Duodenal mucosa (tissue), 2 donors: Measurements from ENCODE around the gene PTGIR.

Experiments used
- H3K27ac ChIP-seq: one replicate; pipeline ENCODE4 v1.7.0; 2013; ENCODE audit warnings: low read depth, low read length
- H3K27me3 ChIP-seq, 2 donors: one replicate each; pipeline ENCODE4 v1.7.0; 2013; ENCODE audit warnings: low read length in 2 of 2, control low read depth in 1 of 2; ENCODE audit not compliant: insufficient read depth in 2 of 2, control insufficient read depth in 1 of 2
- H3K36me3 ChIP-seq, 2 donors: one replicate each; pipeline ENCODE4 v1.7.0; 2013; ENCODE audit warnings: low read length in 2 of 2, control low read depth in 1 of 2; ENCODE audit not compliant: insufficient read depth in 2 of 2, control insufficient read depth in 1 of 2
- H3K4me1 ChIP-seq, 2 donors: one replicate each; pipeline ENCODE4 v1.7.0; 2013; ENCODE audit warnings: low read length in 2 of 2, control low read depth in 1 of 2; ENCODE audit not compliant: insufficient read depth in 2 of 2, control insufficient read depth in 1 of 2
- H3K4me3 ChIP-seq, 2 donors: one replicate each; pipeline ENCODE4 v1.7.0; 2013; ENCODE audit warnings: low read length in 2 of 2, low read depth in 1 of 2
- H3K9ac ChIP-seq, 2 donors: one replicate each; pipeline ENCODE4 v1.7.0; 2013; ENCODE audit warnings: low read length in 2 of 2, low read depth in 1 of 2
- H3K9me3 ChIP-seq, 2 donors: one replicate each; pipeline ENCODE4 v1.7.0; 2013; ENCODE audit warnings: low read length in 2 of 2, control low read depth in 1 of 2; ENCODE audit not compliant: control insufficient read depth in 1 of 2

Gene PTGIR

GRCh38 chr19:46656541-46656940 is 31.7 kb upstream of the PTGIR start:
- peaks cover 10 to 18% of the 10 kb centered on the region in 2 donors for H3K4me1 ChIP-seq
- no peak overlapping the region for H3K4me3 ChIP-seq
- H3K27me3 ChIP-seq: peaks cover 17 to 31% of the 10 kb centered on the region in 2 donors
- H3K9ac ChIP-seq: no peak overlapping the region
- no peaks in the 10 kb centered on the region for H3K9me3 ChIP-seq
- no peaks in the 10 kb centered on the region for H3K36me3 ChIP-seq
- H3K27ac ChIP-seq: no peak overlapping the region

GRCh38 chr19:46654621-46655152 is 29.8 kb upstream of the PTGIR start:
- peak overlapping the region; percentile 20 for H3K27ac ChIP-seq

GRCh38 chr19:46650445-46650844 is 25.6 kb upstream of the PTGIR start:
- H3K4me3 ChIP-seq: no peak overlapping the region
- no peaks in the 10 kb centered on the region for H3K36me3 ChIP-seq
- H3K9me3 ChIP-seq: no peaks in the 10 kb centered on the region
- H3K27me3 ChIP-seq: peaks cover 15 to 24% of the 10 kb centered on the region in 2 donors
- no peaks in the 10 kb centered on the region for H3K4me1 ChIP-seq
- no peak overlapping the region for H3K9ac ChIP-seq
- no peak overlapping the region for H3K27ac ChIP-seq

More at GRCh38 chr19:46654621-46655152, 29.8 kb upstream of the PTGIR start:
- H3K9ac ChIP-seq: no peak overlapping the region
- no peaks in the 10 kb centered on the region for H3K9me3 ChIP-seq
- H3K27me3 ChIP-seq: peaks cover 17 to 22% of the 10 kb centered on the region in 2 donors
- no peaks in the 10 kb centered on the region for H3K36me3 ChIP-seq
- H3K4me1 ChIP-seq: peaks cover 3 to 5% of the 10 kb centered on the region in 2 donors
- H3K4me3 ChIP-seq: no peak overlapping the region

GRCh38 chr19:46648961-46649960 is 24.4 kb upstream of the PTGIR start:
- Histone ChIP-seq H3K4me1 (no peaks in the 10 kb centered on the region), H3K27me3 (peaks cover 15 to 24% of the 10 kb centered on the region in 2 donors), H3K9ac (no peak overlapping the region), H3K4me3 (no peak overlapping the region), H3K36me3 (no peaks in the 10 kb centered on the region), H3K27ac (no peak overlapping the region), H3K9me3 (no peaks in the 10 kb centered on the region)

- no peaks in the 10 kb centered on the region for H3K9me3 ChIP-seq
- H3K9ac ChIP-seq: no peak overlapping the region
- H3K36me3 ChIP-seq: no peaks in the 10 kb centered on the region
- no peaks in the 10 kb centered on the region for H3K4me1 ChIP-seq
- no peak overlapping the region for H3K27ac ChIP-seq
- H3K4me3 ChIP-seq: no peak overlapping the region
- peaks cover 15 to 24% of the 10 kb centered on the region in 2 donors for H3K27me3 ChIP-seq
Observed at GRCh38 chr19:46648060-46648960, 23.4 kb upstream of the PTGIR start.

- H3K36me3 ChIP-seq: no peaks in the 10 kb centered on the region
- H3K27me3 ChIP-seq: peaks cover 11 to 25% of the 10 kb centered on the region in 2 donors
- no peak overlapping the region for H3K4me3 ChIP-seq
- H3K9ac ChIP-seq: no peak overlapping the region
- no peaks in the 10 kb centered on the region for H3K4me1 ChIP-seq
- no peak overlapping the region for H3K27ac ChIP-seq
- no peaks in the 10 kb centered on the region for H3K9me3 ChIP-seq
Observed at GRCh38 chr19:46646402-46646801, 21.5 kb upstream of the PTGIR start.

- H3K36me3 ChIP-seq: no peaks in the 10 kb centered on the region
- H3K9ac ChIP-seq: no peak overlapping the region
- peaks cover 1 to 2% of the 10 kb centered on the region in 2 donors for H3K4me1 ChIP-seq
- no peak overlapping the region for H3K4me3 ChIP-seq
- peaks cover 16 to 28% of the 10 kb centered on the region in 2 donors for H3K27me3 ChIP-seq
- no peak overlapping the region for H3K27ac ChIP-seq
- no peaks in the 10 kb centered on the region for H3K9me3 ChIP-seq
Observed at GRCh38 chr19:46644720-46645119, 19.8 kb upstream of the PTGIR start.

GRCh38 chr19:46640656-46641055 is 15.8 kb upstream of the PTGIR start:
- Histone ChIP-seq H3K4me3 (no peak overlapping the region), H3K9ac (no peak overlapping the region), H3K27ac (no peak overlapping the region), H3K27me3 (peaks cover 32 to 36% of the 10 kb centered on the region in 2 donors), H3K36me3 (no peaks in the 10 kb centered on the region), H3K4me1 (peaks cover 7 to 19% of the 10 kb centered on the region in 2 donors), H3K9me3 (no peaks in the 10 kb centered on the region)

GRCh38 chr19:46639358-46640182 is 14.7 kb upstream of the PTGIR start:
- Histone ChIP-seq H3K27ac (peak overlapping the region; percentile 20), H3K27me3 (peaks cover 32 to 39% of the 10 kb centered on the region in 2 donors), H3K4me3 (peak overlapping the region; percentile 42 to 49), H3K9me3 (no peaks in the 10 kb centered on the region), H3K36me3 (no peaks in the 10 kb centered on the region), H3K9ac (peak overlapping the region in 1 of 2 donors; percentile 44), H3K4me1 (peaks cover 9 to 19% of the 10 kb centered on the region in 2 donors)
